ENCODE data around the gene ZNF782.
"Not testable (repeated sequence)": the region's sequence is repeated elsewhere in the genome, so short reads cannot be mapped to it uniquely, and the experiment has no call there.

The ZNF782 gene

GRCh38 chr9:96853781-96854650, at the start of gene ZNF782:
Gene ZNF782, minus strand, starts transcription at chr9:96854514. Its CDS starts 2,553 bp downstream, at chr9:96851961.
- peak; percentile 92 for DNase-seq

- DNase-seq: not testable (repeated sequence)
Measured at GRCh38 chr9:96900010-96900409, 45.7 kb upstream of the ZNF782 start.

- no peak for DNase-seq
Measured at GRCh38 chr9:96892131-96892530, 37.8 kb upstream of the ZNF782 start.

GRCh38 chr9:96888591-96888990, 34.3 kb upstream of the ZNF782 start:
- DNase-seq: no peak

- DNase-seq: no peak
Measured at GRCh38 chr9:96885424-96885823, 31.1 kb upstream of the ZNF782 start.

GRCh38 chr9:96884443-96884842, 30.1 kb upstream of the ZNF782 start:
- peak; percentile 91 for DNase-seq

GRCh38 chr9:96883922-96884321, 29.6 kb upstream of the ZNF782 start:
- DNase-seq: no peak

- DNase-seq: no peak
Measured at GRCh38 chr9:96877269-96877668, 23.0 kb upstream of the ZNF782 start.

GRCh38 chr9:96875461-96876142, 21.3 kb upstream of the ZNF782 start:
- DNase-seq: peak; percentile 76

- DNase-seq: peak; percentile 66
Measured at GRCh38 chr9:96874947-96875460, 20.7 kb upstream of the ZNF782 start.

GRCh38 chr9:96874201-96874785, 20.0 kb upstream of the ZNF782 start:
- DNase-seq: no peak

GRCh38 chr9:96871176-96871575, 16.9 kb upstream of the ZNF782 start:
- DNase-seq: no peak

GRCh38 chr9:96868709-96869108, 14.4 kb upstream of the ZNF782 start:
- no peak for DNase-seq

GRCh38 chr9:96867079-96867804, 12.9 kb upstream of the ZNF782 start:
- no peak for DNase-seq

- DNase-seq: not testable (repeated sequence)
Measured at GRCh38 chr9:96865240-96865639, 10.9 kb upstream of the ZNF782 start.

GRCh38 chr9:96859461-96860198, 5.3 kb upstream of the ZNF782 start:
- DNase-seq: peak; percentile 29

GRCh38 chr9:96858670-96859069, 4.4 kb upstream of the ZNF782 start:
- no peak for DNase-seq

GRCh38 chr9:96858018-96858573, 3.8 kb upstream of the ZNF782 start:
- DNase-seq: peak; percentile 20

- peak; percentile 67 for DNase-seq
Measured at GRCh38 chr9:96856363-96857286, 2.3 kb upstream of the ZNF782 start.

GRCh38 chr9:96854651-96855273, 448 bp upstream of the ZNF782 start:
- no peak for DNase-seq

Data from kidney glomerular epithelial cell (primary cell).